ENCODE measurements around the gene OR4A47. TPM values are rescaled to one million over a fixed set of nuclear protein-coding genes. Genes with fewer than 3 reads are reported as not detected.
"Not testable (repeated sequence)": the region's sequence is repeated elsewhere in the genome, so short reads cannot be mapped to it uniquely, and the experiment has no call there.

The OR4A47 gene
- not detected in 2 replicates for total RNA-seq (2014; rRNA removed; shearing (Covaris generic))
- not detected in 2 replicates for polyA plus RNA-seq (2015; cell fraction: cytosol; rRNA removed)
- polyA plus RNA-seq (2015; cell fraction: nucleus; rRNA removed) = not detected in 2 replicates

- not testable (repeated sequence) for DNase-seq (ENCODE audit: low read depth, low spot score)
Measured at GRCh38 chr11:48488493-48488892, at the start of gene OR4A47. Gene OR4A47, plus strand, starts transcription at chr11:48488793. Its CDS starts 0 bp downstream, at chr11:48488793.

DNA sequence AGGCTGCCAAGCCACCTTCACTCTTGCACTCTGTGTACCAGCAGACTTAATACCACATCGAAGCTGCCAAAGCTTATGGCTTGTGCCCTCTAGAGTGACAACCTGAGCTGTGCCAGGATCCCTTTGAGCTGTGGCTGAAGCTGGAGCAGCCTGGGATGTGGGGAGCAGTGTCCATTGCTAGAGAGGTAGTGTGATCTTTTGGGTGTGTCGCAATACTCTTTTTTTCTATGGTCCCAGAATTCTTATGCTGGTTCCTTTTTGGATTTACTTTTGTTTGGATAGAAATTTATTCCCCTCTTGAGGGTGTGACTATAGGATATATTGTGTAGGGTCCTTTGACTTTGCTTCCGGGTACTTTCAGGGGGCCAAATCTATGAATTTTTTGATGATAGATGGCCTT, 32.7 kb upstream of the OR4A47 start:
- in situ Hi-C loops (cut with HindIII; ENCODE audit: low pct_unique_long_range_greater_than_20kb, low sequenced_read_pairs); DNase-seq (ENCODE audit: low read depth, low spot score): not testable (repeated sequence)

More at GRCh38 chr11:48488493-48488892, at the start of gene OR4A47:
- in situ Hi-C loops (cut with HindIII; ENCODE audit: low pct_unique_long_range_greater_than_20kb, low sequenced_read_pairs) = not testable (repeated sequence)

DNA sequence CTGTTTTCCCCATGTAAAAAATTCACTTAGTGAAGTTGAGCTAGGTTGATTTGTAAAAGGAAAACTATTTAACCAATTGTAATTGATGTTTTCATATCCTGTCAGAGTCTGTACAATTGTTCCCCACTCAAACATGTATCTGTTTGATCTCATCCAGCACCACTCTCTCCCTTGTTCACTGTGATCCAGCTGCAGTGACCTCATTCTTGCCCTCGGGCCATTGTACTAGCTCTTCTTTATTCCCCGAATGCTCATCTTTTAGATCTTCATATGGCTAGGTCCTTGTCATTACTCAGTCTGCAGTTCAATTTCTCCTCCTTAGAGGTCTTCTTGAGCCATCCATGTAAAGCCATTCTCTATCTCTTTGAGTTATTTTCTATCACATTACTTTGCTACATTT, 14.6 kb upstream of the OR4A47 start:
- in situ Hi-C loops (cut with HindIII; ENCODE audit: low pct_unique_long_range_greater_than_20kb, low sequenced_read_pairs) = not testable (repeated sequence)
- peak; percentile 24 for DNase-seq (ENCODE audit: low read depth, low spot score)

DNA sequence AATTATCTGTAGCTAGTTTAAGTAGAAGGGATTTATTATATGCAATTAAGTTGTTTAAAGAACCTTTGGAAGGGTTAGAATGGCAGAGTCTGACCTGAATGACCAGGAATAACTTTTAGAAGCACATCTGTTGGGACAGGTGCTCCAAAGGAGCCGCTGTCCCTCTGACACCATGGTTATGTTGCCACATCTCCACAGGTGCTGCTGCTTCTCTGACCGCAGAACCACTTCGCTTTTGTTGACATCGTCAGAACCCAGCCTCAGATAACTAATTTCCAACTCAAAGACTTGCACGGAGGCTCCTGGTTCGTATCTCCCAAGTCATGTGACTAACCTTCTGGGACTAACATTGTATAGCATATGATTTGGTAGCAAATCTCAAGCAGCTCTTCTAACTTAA, 13.9 kb upstream of the OR4A47 start:
- in situ Hi-C loops (cut with HindIII; ENCODE audit: low pct_unique_long_range_greater_than_20kb, low sequenced_read_pairs); DNase-seq (ENCODE audit: low read depth, low spot score): not testable (repeated sequence)

DNA sequence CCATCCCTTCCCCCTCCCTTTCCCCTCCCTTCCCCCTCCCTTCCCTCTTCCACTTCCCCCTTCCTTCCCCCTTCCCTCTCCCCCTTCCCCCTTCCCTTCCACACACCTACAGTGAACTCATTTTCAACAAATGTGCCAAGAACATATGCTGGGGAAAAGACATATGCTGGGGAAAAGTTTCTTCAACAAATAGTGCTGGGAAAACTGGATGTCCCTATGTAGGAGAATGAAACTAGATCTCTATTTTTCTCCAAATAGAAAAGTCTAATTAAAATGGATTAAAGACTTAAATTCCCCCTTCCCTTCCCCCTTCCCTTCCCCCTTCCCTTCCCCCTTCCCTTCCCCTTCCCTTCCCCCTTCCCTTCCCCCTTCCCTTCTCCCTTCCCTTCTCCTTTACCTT, 17.6 kb downstream of the OR4A47 start:
- DNase-seq (ENCODE audit: low read depth, low spot score); in situ Hi-C loops (cut with HindIII; ENCODE audit: low pct_unique_long_range_greater_than_20kb, low sequenced_read_pairs): not testable (repeated sequence)

GRCh38 chr11:48538991-48539390, 50.4 kb downstream of the OR4A47 start:
- DNase-seq (ENCODE audit: low read depth, low spot score) = no peak
- in situ Hi-C loops (cut with HindIII; ENCODE audit: low pct_unique_long_range_greater_than_20kb, low sequenced_read_pairs) = no loop called here

Other genes with a start within 250 kb of the OR4A47 start
- not detected in 2 replicates for gene OR4X2, start 243.7 kb upstream of the OR4A47 start, total RNA-seq (2014; rRNA removed; shearing (Covaris generic))
- not detected in 2 replicates for gene OR4X1, start 224.9 kb upstream of the OR4A47 start, total RNA-seq (2014; rRNA removed; shearing (Covaris generic))
- not detected in 2 replicates for gene OR4S1, start 182.6 kb upstream of the OR4A47 start, total RNA-seq (2014; rRNA removed; shearing (Covaris generic))
- not detected in 2 replicates for gene OR4C3, start 163.9 kb upstream of the OR4A47 start, total RNA-seq (2014; rRNA removed; shearing (Covaris generic))
- gene OR4C5, start 122.3 kb upstream of the OR4A47 start, total RNA-seq (2014; rRNA removed; shearing (Covaris generic)) = not detected in 2 replicates

Measured in SK-MEL-5 (cell line).